Activated CD4-positive, alpha-beta T cell treated with anti-CD3 and anti-CD28 coated beads, Interleukin-2, amount 50 U/mL, for 4 hours (primary cell): Measurements from ENCODE around the gene PLXNA4.
A peak's percentile ranks its signal among the peaks of the same experiment; 100 is the strongest.
"Not testable (repeated sequence)": the region's sequence is repeated elsewhere in the genome, so short reads cannot be mapped to it uniquely, and the experiment has no call there.

Source experiments
- DNase-seq, 2 experiments: peaks; one replicate each; pipeline ENCODE4 v3.0.0-alpha.2; 2020

The PLXNA4 gene

GRCh38 chr7:132412435-132412834, 163.8 kb downstream of the PLXNA4 start:
- no peak for DNase-seq

- no peak for DNase-seq
These were observed 165.3 kb downstream of the PLXNA4 start for GRCh38 chr7:132410861-132411541.

- DNase-seq = no peak
These were observed 165.9 kb downstream of the PLXNA4 start for GRCh38 chr7:132410385-132410784.

DNA sequence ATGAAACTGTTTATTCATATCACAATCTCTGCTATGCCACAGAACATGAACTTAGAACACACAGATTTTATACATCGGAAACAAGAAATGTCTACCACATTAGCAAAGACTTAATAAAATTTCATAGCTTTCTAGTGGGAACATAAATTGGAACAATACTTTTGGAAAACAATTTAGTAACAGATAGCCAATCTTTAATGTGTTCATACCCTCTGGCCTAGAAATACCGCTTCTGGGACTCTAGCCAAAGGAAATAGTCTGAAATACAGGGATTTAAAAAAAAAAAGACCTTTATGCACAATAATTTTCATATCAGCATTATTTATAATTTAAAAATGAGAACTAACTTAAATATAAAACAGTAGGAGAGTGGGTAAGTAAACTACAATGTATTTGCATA, 168.5 kb downstream of the PLXNA4 start:
- no peak for DNase-seq

GRCh38 chr7:132406039-132406438, 170.2 kb downstream of the PLXNA4 start:
- DNase-seq = no peak

GRCh38 chr7:132404261-132404660, 172.0 kb downstream of the PLXNA4 start:
- no peak for DNase-seq

- DNase-seq = no peak
These were observed 172.7 kb downstream of the PLXNA4 start for GRCh38 chr7:132403465-132404110.

- DNase-seq = no peak
These were observed 173.5 kb downstream of the PLXNA4 start for GRCh38 chr7:132402751-132403245.

DNA sequence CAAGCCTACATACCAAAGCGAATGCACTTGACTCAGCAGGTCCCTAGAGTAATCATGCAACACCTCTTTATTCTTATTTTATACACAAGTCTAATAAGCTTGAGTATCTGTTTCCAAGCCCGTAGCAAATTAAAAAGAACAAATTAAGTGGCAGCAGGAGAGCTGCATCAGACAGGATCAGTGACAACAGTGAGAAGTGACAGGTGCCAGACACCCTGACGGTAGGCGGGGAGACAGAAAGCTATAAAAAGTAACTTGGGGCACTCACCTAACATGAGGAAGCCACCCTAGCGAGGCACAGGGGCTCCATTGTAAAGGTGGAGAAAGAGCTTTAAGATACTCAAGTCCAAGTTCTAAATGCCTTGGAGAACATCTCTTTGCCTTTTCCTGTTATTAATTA, 174.2 kb downstream of the PLXNA4 start:
- no peak for DNase-seq

DNA sequence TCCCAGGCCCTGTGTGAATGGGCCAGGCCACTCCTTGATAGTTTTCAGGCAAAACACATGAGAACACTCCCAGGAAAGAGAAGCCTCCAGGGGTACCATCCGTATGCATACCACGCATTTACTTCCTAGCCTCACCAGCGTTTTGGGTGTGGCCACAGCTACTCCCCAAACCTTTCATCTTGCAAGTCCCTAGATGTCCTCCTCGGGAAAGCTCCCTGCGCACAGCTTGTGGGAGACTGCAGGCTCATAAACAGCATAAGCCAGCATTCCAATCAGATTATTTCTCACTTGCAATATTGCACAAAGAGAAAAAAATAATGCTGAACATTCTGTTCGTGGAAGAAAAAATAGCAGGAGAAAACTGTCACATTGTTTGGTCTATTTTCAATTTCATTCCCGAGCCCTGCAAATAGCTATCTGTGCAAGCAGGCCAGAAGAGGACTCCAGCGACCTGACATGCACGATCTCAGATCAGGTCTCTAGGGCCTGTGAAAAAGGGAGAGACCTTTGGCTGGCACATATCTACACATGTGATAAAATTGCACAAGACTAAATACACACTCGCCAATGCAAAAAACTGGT, 175.6 kb downstream of the PLXNA4 start:
- DNase-seq = no peak

GRCh38 chr7:132399367-132399766, 176.9 kb downstream of the PLXNA4 start:
- no peak for DNase-seq

GRCh38 chr7:132398253-132398925, 177.9 kb downstream of the PLXNA4 start:
- DNase-seq = no peak

- no peak for DNase-seq
These were observed 179.2 kb downstream of the PLXNA4 start for GRCh38 chr7:132397070-132397469.

DNA sequence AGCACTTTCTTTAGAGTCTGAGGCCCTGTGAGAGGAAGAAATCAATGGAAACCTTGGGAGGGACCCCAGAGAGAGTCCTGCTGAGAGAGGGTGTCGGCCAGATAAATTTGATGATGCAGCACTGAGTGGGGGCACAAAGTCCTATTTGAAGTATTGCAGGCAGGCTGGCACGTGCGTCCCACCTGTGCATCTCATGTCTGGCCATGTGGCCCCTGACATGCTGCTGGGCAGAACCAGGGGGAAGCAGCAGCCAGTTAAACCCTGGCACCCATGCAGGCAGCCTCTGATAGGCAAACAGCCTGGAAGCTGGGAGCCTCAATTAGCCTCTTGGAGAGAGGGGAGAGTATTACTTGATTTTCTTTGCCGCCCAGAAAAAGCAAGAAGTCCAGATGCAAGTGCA, 180.9 kb downstream of the PLXNA4 start:
- no peak for DNase-seq

- DNase-seq = peak in 1 of 2 experiments; percentile 6
These were observed 181.7 kb downstream of the PLXNA4 start for GRCh38 chr7:132394283-132395198.

DNA sequence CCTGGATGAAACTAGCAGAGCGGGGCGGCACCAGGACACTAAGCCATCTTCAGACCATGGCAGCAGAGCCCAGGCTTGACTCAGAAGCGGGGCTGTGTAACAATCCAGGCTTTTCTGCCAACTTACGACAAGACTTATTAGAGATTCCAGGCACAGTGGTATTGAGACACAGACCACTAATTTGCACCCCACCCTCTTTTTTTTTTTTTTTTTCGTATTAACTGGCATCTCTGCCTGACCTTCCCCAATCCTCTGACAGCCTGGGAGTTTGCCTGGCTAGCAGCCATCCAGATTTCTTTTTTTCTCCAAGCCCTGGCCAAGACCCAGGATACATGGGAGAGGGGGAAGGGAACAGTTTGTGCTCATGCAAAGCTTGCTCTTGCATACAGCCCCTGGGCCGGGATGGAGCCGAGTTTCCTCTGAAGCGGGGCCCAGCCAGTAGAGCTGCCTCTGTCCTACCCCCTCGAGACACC, 182.4 kb downstream of the PLXNA4 start:
- DNase-seq = no peak

DNA sequence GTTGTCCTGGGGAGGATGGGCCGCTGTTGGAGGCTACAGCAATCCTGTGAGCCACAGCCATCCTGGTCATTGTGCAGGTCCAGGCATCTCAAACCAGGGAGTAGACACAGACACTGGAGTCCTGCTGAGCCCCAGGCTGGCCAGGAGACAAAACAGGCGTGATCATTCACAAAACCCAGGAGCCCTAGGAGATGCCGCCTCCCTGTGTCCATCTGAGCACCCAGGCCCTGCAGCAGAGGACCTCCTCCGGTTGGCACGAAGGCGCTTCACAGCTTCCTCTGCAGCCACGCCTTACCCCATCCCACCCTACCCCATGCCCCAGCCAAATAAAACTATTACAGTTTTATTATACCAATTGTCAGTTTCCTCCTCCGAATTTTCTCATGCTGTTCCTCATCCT, 183.6 kb downstream of the PLXNA4 start:
- no peak for DNase-seq

GRCh38 chr7:132390705-132391104, 185.6 kb downstream of the PLXNA4 start:
- DNase-seq = no peak

- not testable (repeated sequence) for DNase-seq
These were observed 186.2 kb downstream of the PLXNA4 start for GRCh38 chr7:132390049-132390448.

DNA sequence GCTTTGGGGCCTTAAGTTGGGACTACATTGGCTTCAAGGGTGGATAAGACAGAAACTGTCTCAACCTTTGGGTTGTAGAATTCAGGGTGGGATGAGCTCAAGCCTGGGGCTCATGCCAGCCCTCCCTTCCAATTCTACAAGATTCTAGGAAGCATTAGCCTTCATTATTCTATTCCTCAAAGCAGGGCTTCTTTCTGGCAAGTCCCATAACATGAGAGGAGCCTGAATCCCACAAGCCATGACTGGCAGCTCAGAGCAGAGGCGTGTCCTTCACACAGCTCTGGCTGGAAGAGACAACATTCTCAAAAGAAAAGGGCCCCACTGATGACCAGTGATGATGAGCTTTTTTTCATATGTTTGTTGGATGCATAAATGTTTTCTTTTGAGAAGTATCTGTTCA, 187.6 kb downstream of the PLXNA4 start:
- no peak for DNase-seq

- DNase-seq = no peak
These were observed 188.7 kb downstream of the PLXNA4 start for GRCh38 chr7:132387596-132387995.

DNA sequence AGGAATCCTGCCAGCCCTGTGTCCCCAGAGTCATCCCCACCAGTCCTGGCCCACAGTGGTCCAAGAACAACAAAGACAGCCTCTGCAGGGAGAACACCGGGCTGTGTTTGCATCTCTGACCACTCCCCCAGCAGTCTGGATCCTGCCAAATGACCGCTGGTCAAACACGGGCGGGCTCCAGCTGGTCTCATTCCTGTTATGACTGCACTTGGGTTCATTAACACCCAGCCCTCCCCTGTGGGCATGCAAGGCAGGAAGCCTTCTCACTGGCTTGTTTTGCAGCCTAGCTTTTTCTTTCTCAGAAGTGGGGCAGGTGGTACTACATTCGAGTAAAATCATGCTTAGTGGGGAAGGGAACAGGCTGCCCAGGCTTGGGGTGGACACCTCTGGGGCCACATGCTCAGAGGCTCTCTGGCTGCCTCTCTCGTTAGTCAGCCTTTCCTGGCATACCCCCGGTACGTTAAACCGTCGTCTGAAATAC, 190.0 kb downstream of the PLXNA4 start:
- no peak for DNase-seq
